Esophagus muscularis mucosa (tissue), 4 donors: ENCODE results near the gene RAB11FIP3. TPM values are rescaled to one million over a fixed set of nuclear protein-coding genes. Genes with fewer than 3 reads are reported as not detected.

Experiments
- DNase-seq: peaks from one replicate; pipeline ENCODE4 v3.0.0-alpha.2; 2017; ENCODE audit errors: extremely low spot score
- H3K27ac ChIP-seq, 4 donors: fragments of 200-600 bp; sonication (generic); replicated peaks in 1 of 4; 1 replicate in 3 of 4; 2 replicates in 1 of 4; pipeline ENCODE4 v1.5.1; 2016 to 2019; ENCODE audit warnings: mild to moderate bottlenecking in 1 of 4
- H3K27me3 ChIP-seq, 4 donors: fragments of 200-600 bp; sonication (generic); one replicate each; pipeline versions ENCODE4 v1.5.1 to v1.6.0; 2016 to 2019
- H3K36me3 ChIP-seq, 4 donors: fragments of 200-600 bp; sonication (generic); one replicate each; pipeline ENCODE4 v1.5.1; 2016 to 2019
- H3K4me1 ChIP-seq, 4 donors: fragments of 200-600 bp; sonication (generic); one replicate each; pipeline ENCODE4 v1.5.1; 2016 to 2019
- H3K4me3 ChIP-seq, 4 donors: fragments of 200-600 bp; sonication (generic); 1 replicate in 2 of 4; 2 replicates in 2 of 4; pipeline ENCODE4 v1.5.1; 2016 to 2019; ENCODE audit warnings: mild to moderate bottlenecking in 4 of 4, moderate library complexity in 1 of 4
- H3K9me3 ChIP-seq, 4 donors: fragments of 200-600 bp; sonication (generic); 1 replicate in 3 of 4; 2 replicates in 1 of 4; pipeline ENCODE4 v1.5.1; 2016 to 2019
- EP300 ChIP-seq: sonication (generic); formaldehyde crosslinking; IDR thresholded peaks from one replicate; pipeline ENCODE4 v1.6.1; 2017; ENCODE audit warnings: antibody characterized with exemption
- POLR2A ChIP-seq: fragments of 450-650 bp; IDR thresholded peaks from one replicate; pipeline ENCODE4 v1.6.1; 2017; ENCODE audit warnings: antibody characterized with exemption, moderate library complexity, mild to moderate bottlenecking, low read depth
- POLR2AphosphoS5 ChIP-seq, 2 donors: sonication (generic); formaldehyde crosslinking; IDR thresholded peaks; one replicate each; pipeline ENCODE4 v1.6.1; 2017; ENCODE audit warnings: antibody characterized with exemption in 2 of 2
- WGBS: methylation state at CpG from one replicate; pipeline ENCODE4 v1.1.5; 2018; 5-methylcytosine and 5-hydroxymethylcytosine counted together
- intact Hi-C: fragments of 100-400 bp; cut with DNase I; formaldehyde crosslinking; loops from one replicate; pipeline ENCODE4 v1.15.1; 2023
- total RNA-seq, 4 donors: library from RNA; depleted of rRNA; stranded (reverse); fragments of >200 nt; gene quantifications; one replicate each; pipeline versions ENCODE4 v1.1.0 to v1.2.1, GENCODE V29; 2016
- TF ChIP-seq, protein P1 (sequence below), 3 experiments: fragments of 200-600 bp in 2 of 3; fragments of 450-650 bp in 1 of 3; sonication (generic) in 2 of 3; IDR thresholded peaks; one replicate each; pipeline ENCODE4 v1.5.1; 2017 to 2019; ENCODE audit warnings: antibody characterized with exemption in 3 of 3, mild to moderate bottlenecking in 2 of 3, moderate library complexity in 1 of 3

The RAB11FIP3 gene
- total RNA-seq, 4 donors from 2014 or later: 50.3 to 77.9 (median 58.8) TPM

DNA sequence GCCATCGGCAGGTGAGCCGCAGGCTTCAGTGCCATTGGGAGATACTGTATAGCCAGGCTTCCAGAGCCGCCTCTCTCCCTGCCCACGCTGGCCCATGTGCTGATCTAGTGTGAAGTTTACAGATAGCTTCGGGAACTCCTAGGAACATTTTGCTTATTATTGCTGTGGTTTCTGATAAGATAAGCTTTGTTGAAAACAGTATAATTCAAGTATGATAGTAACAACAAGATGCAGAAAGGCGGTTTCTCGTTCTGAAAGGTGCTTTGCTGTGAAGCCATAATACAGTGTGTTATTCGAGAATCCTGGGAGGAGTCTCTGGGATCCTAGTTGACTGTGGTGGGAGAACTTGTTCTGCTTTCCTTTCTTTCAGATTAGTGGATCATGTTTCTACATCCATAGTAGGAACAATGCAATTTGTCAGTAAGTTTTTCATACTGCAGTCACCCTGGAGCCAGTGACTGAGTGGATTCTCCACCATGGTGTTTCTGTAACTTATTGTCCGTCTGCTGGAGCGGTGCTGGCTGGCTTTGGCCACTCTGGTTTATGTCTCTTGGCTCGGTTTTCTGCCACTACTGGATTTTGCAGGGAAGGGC is 31.5 kb downstream of the RAB11FIP3 start:
- peak overlapping the region; percentile 61 to 79 (median 70) for H3K27ac ChIP-seq
- H3K4me3 ChIP-seq: no peak overlapping the region
- no peaks in the 10 kb centered on the region for H3K27me3 ChIP-seq
- H3K36me3 ChIP-seq: peaks cover 0 to 11% (median 10%) of the 10 kb centered on the region in 4 donors
- H3K9me3 ChIP-seq: no peaks in the 10 kb centered on the region
- TF ChIP-seq POLR2AphosphoS5 (IDR thresholded peaks at IDR 0.05): peak in 1 of 2 donors; percentile 17
- no peak for TF ChIP-seq EP300
- TF ChIP-seq, protein P1, sequence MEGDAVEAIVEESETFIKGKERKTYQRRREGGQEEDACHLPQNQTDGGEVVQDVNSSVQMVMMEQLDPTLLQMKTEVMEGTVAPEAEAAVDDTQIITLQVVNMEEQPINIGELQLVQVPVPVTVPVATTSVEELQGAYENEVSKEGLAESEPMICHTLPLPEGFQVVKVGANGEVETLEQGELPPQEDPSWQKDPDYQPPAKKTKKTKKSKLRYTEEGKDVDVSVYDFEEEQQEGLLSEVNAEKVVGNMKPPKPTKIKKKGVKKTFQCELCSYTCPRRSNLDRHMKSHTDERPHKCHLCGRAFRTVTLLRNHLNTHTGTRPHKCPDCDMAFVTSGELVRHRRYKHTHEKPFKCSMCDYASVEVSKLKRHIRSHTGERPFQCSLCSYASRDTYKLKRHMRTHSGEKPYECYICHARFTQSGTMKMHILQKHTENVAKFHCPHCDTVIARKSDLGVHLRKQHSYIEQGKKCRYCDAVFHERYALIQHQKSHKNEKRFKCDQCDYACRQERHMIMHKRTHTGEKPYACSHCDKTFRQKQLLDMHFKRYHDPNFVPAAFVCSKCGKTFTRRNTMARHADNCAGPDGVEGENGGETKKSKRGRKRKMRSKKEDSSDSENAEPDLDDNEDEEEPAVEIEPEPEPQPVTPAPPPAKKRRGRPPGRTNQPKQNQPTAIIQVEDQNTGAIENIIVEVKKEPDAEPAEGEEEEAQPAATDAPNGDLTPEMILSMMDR (IDR thresholded peaks at IDR 0.05): no peak
- peaks cover 18 to 34% (median 32%) of the 10 kb centered on the region in 4 donors for H3K4me1 ChIP-seq
- 47% methylated on average over 11 of the region's 11 CpGs for WGBS
- DNase-seq: no peak
- intact Hi-C loops: no loop called here

DNA sequence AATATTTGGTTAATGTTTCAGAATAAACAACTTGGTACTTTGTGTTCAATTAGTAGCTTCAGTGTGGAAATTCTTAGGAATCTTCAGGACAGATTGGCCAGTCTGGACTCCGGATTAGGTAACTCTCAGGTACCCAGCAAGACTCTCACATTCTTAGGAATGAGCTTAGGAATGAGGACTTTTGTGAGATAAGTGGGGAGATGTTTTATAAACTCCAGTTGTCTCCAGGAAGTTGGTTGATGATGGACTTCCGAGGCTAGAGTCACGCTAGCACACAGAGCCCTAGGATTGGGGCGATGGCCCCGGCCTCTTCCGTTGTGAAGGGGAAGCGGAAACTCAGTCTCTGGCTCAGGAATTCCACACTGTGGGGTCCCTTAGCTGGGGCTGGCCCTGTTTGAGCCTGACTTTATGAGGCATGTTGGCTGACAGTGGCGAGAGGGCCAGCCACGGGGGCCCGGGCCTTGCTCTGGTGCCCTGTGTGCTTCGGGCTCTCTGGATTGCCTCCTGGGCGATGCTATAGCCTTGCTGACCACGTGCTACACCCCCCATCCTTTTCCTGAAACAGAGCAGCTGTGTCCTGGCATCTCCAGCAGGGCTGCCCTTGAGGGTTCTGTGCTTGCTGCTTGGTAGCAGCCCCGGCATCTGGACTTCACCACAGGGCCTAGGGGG is 32.4 kb downstream of the RAB11FIP3 start:
- no peaks in the 10 kb centered on the region for H3K27me3 ChIP-seq
- H3K4me1 ChIP-seq: peaks cover 18 to 34% (median 32%) of the 10 kb centered on the region in 4 donors
- peak overlapping the region; percentile 61 to 79 (median 70) for H3K27ac ChIP-seq
- no peak overlapping the region for H3K4me3 ChIP-seq
- TF ChIP-seq EP300: no peak
- TF ChIP-seq POLR2A: no peak
- no peak for TF ChIP-seq POLR2AphosphoS5 (IDR thresholded peaks at IDR 0.05)
- TF ChIP-seq, protein P1 (IDR thresholded peaks at IDR 0.05): no peak
- intact Hi-C loops: no loop called here
- WGBS: 83% methylated on average over 10 of the region's 14 CpGs
- DNase-seq: no peak
- peaks cover 5 to 20% (median 18%) of the 10 kb centered on the region in 4 donors for H3K36me3 ChIP-seq
- H3K9me3 ChIP-seq: no peaks in the 10 kb centered on the region

DNA sequence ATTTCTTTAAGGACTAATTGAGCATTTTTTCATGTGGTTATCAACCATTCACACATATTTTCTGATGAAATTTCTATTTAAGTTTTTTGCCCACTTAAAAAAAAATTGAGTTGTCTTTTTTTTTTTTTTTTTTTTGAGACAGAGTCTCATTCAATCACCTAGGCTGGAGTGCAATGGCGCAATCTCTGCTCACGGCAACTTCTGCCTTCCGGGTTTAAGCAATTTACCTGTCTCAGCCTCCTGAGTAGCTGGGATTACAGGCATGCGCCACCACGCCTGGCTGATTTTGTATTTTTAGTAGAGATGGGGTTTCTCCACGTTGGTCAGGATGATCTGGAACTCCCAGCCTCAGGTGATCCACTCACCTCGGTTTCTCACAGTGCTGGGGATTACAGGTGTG is 34.3 kb downstream of the RAB11FIP3 start:
- no peak for DNase-seq
- WGBS: 81% methylated on average over 7 of the region's 7 CpGs
- peaks cover 18 to 23% (median 22%) of the 10 kb centered on the region in 4 donors for H3K4me1 ChIP-seq
- TF ChIP-seq, protein P1 (IDR thresholded peaks at IDR 0.05): no peak
- TF ChIP-seq POLR2AphosphoS5 (IDR thresholded peaks at IDR 0.05) (no peak), POLR2A (no peak), EP300 (no peak)
- H3K4me3 ChIP-seq: no peak overlapping the region
- no peaks in the 10 kb centered on the region for H3K27me3 ChIP-seq
- intact Hi-C loops: no loop called here
- no peaks in the 10 kb centered on the region for H3K9me3 ChIP-seq
- no peak overlapping the region for H3K27ac ChIP-seq
- peaks cover 5 to 34% (median 29%) of the 10 kb centered on the region in 4 donors for H3K36me3 ChIP-seq

DNA sequence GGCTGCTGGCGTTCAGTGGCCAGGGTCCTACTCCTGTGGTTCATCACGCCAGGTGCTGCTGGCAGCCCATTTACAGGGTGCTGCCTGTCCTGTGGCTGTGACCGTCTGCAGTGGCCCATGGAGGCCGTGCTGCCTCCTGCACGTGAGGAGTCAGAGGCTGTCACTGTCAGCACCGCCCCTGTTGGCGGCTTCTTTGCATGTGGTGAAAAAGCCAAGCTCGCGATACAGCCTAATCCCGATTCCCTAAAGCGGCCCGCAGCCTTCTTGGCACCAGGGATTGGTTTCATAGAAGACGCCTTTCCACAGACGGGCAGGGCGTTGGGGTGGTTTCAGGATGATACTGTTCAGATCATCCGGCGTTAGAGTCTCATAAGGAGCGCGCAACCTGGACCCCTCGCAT is 35.3 kb downstream of the RAB11FIP3 start:
- no peaks in the 10 kb centered on the region for H3K9me3 ChIP-seq
- no peak for TF ChIP-seq POLR2AphosphoS5 (IDR thresholded peaks at IDR 0.05)
- TF ChIP-seq POLR2A: no peak
- no peak for TF ChIP-seq EP300
- TF ChIP-seq, protein P1 (IDR thresholded peaks at IDR 0.05): no peak
- intact Hi-C loops: no loop called here
- WGBS: 84% methylated on average over 14 of the region's 20 CpGs
- H3K27ac ChIP-seq: no peak overlapping the region
- H3K36me3 ChIP-seq: peaks cover 5 to 34% (median 29%) of the 10 kb centered on the region in 4 donors
- peaks cover 18 to 23% (median 22%) of the 10 kb centered on the region in 4 donors for H3K4me1 ChIP-seq
- H3K4me3 ChIP-seq: no peak overlapping the region
- DNase-seq: no peak
- H3K27me3 ChIP-seq: no peaks in the 10 kb centered on the region
